Fibroblast of the aortic adventitia (primary cell): ENCODE measurements around the gene APPBP2. TPM values are rescaled to one million over a fixed set of nuclear protein-coding genes. Genes with fewer than 3 reads are reported as not detected.

ENCODE experiments used
- DNase-seq: peaks from one replicate; pipeline ENCODE4 v3.0.0-alpha.2; 2010; ENCODE audit warnings: low read depth
- H3K4me3 ChIP-seq: 2 replicates; pipeline ENCODE4 v1.5.1; 2011; ENCODE audit warnings: low read depth, mild to moderate bottlenecking, control low read depth, low read length, moderate library complexity
- CTCF ChIP-seq: IDR thresholded peaks from 2 replicates; pipeline ENCODE4 v1.5.1; 2011; ENCODE audit warnings: mild to moderate bottlenecking, low read length, control low read depth, inconsistent platforms; ENCODE audit not compliant: insufficient read depth
- total RNA-seq: library from RNA; depleted of rRNA; stranded (reverse); fragments of >200 nt; gene quantifications from 2 replicates; pipeline ENCODE4 v1.2.3, GENCODE V29; 2012; ENCODE audit warnings: low replicate concordance

APPBP2 gene
- total RNA-seq, 1 donor, result 44.6 TPM

GRCh38 chr17:60545465-60546191, 19.6 kb upstream of the APPBP2 start:
- no peak for TF ChIP-seq CTCF
- DNase-seq, result no peak
- no peak overlapping the region for H3K4me3 ChIP-seq

- H3K4me3 ChIP-seq, result no peak overlapping the region
- no peak for DNase-seq
- TF ChIP-seq CTCF, result no peak
Measured at GRCh38 chr17:60542071-60542470, 16.0 kb upstream of the APPBP2 start.

DNA sequence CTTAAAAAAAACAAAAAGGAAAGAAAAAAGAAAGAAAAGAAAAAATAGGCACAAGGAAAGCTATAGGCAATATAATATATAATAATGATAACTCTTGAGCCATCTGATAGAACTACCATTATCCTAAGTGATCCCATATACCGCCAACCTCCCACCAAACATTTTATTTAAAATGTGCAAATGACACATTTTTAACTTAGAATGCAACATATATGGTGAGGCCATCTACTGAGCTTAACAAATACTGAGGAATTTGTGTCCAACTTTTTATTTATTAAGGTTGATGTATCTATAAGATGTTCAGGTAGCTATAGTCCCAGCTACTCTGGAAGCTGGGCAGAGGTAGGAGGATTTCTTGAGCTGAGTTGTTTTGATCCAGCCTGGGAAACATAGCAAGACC, 14.4 kb upstream of the APPBP2 start:
- no peak for TF ChIP-seq CTCF
- H3K4me3 ChIP-seq, result no peak overlapping the region
- DNase-seq, result no peak

- TF ChIP-seq CTCF, result no peak
- DNase-seq, result no peak
- H3K4me3 ChIP-seq, result no peak overlapping the region
Measured at GRCh38 chr17:60539807-60540206, 13.8 kb upstream of the APPBP2 start.

DNA sequence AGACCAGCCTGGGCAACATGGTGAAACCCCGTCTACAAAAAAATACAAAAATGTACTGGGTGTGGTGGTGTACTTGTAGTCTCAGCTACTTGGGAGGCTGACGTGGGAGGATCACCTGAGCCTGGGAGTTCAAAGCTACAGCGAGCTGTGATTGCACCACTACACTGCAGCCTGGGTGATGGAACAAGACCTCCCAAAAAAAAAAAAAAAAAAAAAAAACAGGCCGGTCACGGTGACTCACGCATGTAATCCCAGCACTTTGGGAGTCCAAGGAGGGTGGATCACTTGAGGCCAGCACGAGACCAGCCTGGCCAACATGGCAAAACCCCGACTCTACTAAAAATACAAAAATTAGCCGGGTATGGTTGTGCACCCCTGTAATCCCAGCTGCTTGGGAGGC, 12.7 kb upstream of the APPBP2 start:
- TF ChIP-seq CTCF, result no peak
- no peak for DNase-seq
- H3K4me3 ChIP-seq, result no peak overlapping the region

DNA sequence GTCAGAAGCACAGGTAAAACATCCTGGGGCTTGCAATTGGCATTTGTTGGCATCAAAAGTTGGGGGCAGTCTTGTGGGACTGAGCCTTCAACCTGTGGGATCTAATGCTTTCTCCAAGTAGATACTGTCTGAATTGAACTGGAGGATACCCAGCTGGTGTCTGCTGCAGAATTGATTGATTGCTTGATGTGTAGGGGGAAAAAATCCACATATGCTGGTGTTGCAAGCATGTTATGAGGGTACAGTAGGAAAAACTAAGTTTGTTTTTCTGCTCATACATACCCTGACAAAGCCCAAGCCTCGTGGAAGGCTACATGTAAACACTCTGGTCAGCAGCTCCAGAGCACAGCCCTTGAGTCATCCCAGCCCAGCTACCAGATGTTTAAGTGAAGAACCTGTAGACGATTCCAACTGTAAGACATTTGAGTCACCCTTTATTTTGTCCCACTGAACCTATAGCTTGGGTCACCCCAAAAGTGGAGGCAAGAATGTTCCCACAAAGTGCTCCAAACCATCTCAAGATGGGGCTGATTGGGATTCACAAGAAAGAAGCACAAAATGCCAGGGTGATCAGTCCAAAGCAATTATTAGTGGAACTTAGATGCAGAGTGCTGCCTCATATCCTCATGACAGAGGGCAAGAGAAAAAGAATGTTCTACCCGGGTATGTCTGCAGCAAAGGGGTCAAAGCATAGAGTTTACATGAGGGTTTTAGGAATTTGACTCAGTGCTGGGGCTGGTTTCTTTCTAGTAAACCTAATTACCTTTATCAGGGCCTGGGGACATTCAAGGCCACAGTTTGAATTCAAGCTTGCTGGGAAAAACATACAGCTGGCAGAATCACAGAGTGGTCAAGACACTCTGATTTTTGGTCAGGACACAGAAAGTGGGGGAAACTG, 9.6 kb upstream of the APPBP2 start:
- TF ChIP-seq CTCF, result no peak
- peak; percentile 46 for DNase-seq
- no peak overlapping the region for H3K4me3 ChIP-seq
